Measurements from ENCODE around the gene GDF10.

- no peak for TF ChIP-seq ZBTB39 (CRISPR knock-in tag; IDR thresholded peaks at IDR 0.05)
- no peak for TF ChIP-seq ZBTB44 (CRISPR knock-in tag; IDR thresholded peaks at IDR 0.05)
- TF ChIP-seq ZBTB8A (CRISPR knock-in tag; IDR thresholded peaks at IDR 0.05; ENCODE audit: borderline replicate concordance, low read depth): no peak
- TF ChIP-seq ZSCAN29 (CRISPR knock-in tag; conservative IDR thresholded peaks at IDR 0.05): no peak
- no peak for TF ChIP-seq ZNF704 (CRISPR knock-in tag; IDR thresholded peaks at IDR 0.05; ENCODE audit: borderline replicate concordance)
- TF ChIP-seq ZNF691 (CRISPR knock-in tag; IDR thresholded peaks at IDR 0.05; ENCODE audit: borderline replicate concordance, low read depth): no peak
- TF ChIP-seq HMG20A (CRISPR knock-in tag; IDR thresholded peaks at IDR 0.05; ENCODE audit: borderline replicate concordance): no peak
- TF ChIP-seq JDP2 (CRISPR knock-in tag; IDR thresholded peaks at IDR 0.05; ENCODE audit: borderline replicate concordance): no peak
- no peak for TF ChIP-seq ZNF639 (CRISPR knock-in tag; conservative IDR thresholded peaks at IDR 0.05)
- TF ChIP-seq ZBTB40 (IDR thresholded peaks at IDR 0.05): no peak
- no peak for TF ChIP-seq ZBTB40 (CRISPR knock-in tag; IDR thresholded peaks at IDR 0.05)
- TF ChIP-seq ZNF850 (CRISPR knock-in tag; conservative IDR thresholded peaks at IDR 0.05): no peak
- no peak for TF ChIP-seq CTCF (CRISPR knock-in tag; IDR thresholded peaks at IDR 0.05)
- no peak for TF ChIP-seq ZNF232 (CRISPR knock-in tag; IDR thresholded peaks at IDR 0.05; ENCODE audit: borderline replicate concordance)
Observed at GRCh38 chr10:47305566-47305965, 5.6 kb downstream of the GDF10 start.

All from HepG2 (cell line).